ENCODE data around the gene SOX13.

SOX13 gene

GRCh38 chr1:204065174-204065985 lies 7.5 kb upstream of the SOX13 start:
- DNase-seq = no peak

DNA sequence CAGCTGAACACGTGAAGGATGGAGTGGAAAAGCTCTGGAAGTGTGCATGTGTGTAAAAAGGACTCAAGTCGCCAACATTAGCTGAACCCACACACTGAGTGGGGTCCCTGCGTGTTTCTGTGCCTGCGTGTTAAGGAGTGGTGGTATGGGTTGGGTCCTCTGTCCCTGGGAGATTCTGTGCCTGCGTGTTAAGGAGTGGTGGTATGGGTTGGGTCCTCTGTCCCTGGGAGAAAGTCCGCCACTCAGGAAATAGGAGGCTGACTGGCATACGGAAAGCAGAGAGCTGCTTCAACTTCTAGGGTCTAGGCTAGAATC lies 7.0 kb upstream of the SOX13 start:
- no peak for DNase-seq

- DNase-seq = no peak
These were observed 5.0 kb upstream of the SOX13 start for GRCh38 chr1:204067935-204068334.

DNA sequence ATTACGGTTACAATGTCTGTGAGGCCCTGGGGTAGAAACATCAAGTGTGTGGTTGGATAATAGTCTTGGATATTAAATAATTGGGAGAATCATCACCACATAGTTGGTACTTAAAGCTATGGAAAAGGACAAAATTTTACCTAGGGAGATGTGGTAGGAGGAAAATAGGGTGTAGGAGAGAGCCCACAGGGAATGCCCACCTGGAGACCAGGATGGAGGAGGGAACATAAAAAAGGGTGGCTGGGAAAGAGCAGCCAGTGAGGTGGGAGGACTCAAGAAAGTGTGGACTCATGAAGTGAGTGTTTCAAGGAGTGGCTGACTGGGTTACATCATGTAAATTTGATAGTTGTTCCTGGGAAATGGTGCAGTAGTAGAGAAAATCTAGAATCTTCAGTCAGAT lies 3.0 kb upstream of the SOX13 start:
- no peak for DNase-seq

- no peak for DNase-seq
These were observed 2.0 kb upstream of the SOX13 start for GRCh38 chr1:204070895-204071294.

- no peak for DNase-seq
These were observed 940 bp downstream of the SOX13 start for GRCh38 chr1:204073837-204074273.

- no peak for DNase-seq
These were observed 1.6 kb downstream of the SOX13 start for GRCh38 chr1:204074274-204075138.

- DNase-seq = no peak
These were observed 2.2 kb downstream of the SOX13 start for GRCh38 chr1:204075139-204075521.

GRCh38 chr1:204075890-204076846 lies 3.3 kb downstream of the SOX13 start:
- no peak for DNase-seq

GRCh38 chr1:204076891-204077290 lies 4.0 kb downstream of the SOX13 start:
- no peak for DNase-seq

DNA sequence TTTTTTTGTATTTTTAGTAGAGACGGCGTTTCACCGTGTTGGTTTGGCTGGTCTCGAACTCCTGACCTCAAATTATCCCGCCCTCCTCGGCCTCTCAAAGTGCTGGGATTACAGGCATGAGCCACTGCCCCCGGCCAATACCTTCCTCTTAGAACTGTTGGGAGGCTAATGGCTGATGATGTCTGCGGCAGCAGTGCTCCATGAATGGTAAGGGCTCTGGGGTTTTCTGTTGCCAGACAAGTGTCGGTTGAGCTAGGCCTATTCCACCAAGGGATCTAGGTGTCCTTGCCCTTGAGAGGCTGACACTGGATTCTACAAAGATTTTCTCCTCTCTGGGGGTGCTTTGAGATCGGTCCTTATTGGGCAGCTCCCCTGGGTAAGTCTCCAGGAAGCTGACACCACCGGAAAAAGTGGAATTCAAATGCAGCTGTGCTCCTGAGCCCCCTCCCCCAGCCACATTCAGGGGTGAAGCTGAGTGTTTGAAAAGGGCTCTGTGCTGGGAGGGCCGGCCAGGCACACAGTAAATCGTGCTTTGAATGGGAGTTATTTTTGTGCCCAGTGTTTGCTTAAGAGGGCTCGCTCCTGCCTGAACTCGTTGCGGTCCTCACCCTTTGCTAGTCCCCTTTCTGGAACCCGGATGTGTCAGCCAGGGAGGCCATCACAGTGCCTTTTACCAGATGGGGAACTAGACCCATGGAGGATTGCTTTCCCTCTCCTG lies 5.2 kb downstream of the SOX13 start:
- no peak for DNase-seq

DNA sequence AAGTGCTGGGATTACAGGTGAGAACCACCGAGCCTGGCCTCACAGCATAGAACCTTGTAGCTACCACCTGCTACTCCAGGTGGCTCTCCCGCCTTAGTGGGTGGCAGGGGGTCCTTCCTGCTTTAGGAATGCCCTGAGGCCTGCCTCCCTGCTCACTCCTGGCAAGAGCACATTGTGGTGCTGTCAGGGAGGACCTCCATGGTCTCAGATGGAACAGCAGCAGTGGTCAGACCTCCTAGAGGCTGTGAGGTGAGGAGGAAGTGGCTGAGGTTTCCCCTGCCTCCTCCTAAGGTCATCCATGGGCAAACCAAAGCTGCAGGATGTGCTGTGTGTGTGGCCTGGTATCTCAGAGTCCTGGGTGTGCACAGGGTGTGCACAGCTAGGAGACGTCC lies 6.7 kb downstream of the SOX13 start:
- no peak for DNase-seq

DNA sequence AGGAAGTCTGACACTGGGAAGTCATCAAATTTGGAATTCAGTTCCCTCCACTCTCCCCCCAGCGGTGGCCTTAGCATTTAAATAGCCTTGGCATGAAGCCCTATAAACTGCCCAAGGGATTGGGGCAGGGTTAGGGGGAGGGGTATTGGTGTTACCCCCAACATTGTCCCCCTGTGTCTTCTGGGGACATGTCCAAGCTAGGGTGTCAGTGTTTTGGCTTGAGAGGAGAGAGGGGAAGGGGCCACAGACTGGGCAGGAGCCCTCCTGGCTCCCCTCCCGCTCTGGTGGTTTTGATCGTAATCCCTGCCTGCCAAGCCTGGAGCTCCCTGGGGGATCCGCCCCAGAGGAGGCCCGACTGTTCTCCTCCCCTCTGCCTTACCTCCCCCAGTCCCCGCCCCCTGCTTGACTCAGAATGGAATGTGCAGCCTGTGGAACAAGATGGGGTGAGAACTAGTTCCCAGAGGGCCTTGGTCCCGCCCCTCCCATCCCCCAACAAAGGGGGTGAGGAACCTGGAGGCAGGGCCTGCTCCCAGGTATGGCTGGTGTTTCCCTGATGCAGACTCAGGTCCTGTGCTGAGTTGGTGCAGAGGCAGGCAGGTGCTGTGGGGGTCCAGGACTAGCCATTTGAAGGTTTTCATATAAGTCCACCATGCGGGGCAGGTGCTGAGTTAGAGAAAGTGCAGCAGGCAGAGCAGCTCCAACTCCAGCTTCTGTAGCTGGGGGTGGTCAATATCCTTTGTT lies 7.4 kb downstream of the SOX13 start:
- no peak for DNase-seq

DNA sequence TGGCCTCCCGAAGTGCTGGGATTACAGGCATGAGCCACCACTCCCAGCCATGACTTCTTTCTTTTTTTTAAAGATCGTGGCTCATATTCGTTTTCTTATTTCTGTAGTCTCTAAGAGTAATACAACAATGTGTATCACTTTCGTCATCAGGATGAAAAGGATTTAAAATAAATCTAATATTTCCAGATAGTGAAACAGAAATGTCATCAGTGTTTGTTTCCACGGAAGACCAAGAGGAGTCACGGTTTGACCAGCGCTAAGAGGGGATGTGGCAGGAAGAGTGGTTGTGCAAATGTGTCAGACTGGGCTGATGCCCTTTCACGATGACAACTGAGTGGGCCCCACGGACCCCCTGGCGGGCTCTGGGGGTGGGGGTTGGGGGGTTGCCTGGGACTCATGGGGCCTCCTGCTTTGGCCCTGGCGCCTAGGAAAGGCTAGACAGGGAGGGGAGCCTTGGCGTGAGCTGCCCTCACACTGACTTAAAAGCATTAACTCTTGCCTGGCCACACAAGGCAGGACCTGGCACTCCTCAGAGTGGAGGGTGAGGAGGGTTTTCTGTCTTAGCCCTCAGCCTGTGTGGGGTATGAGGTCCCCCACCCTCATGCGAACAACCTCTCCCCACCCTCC lies 8.4 kb downstream of the SOX13 start:
- no peak for DNase-seq

GRCh38 chr1:204081791-204082513 lies 9.0 kb downstream of the SOX13 start:
- DNase-seq = no peak

DNA sequence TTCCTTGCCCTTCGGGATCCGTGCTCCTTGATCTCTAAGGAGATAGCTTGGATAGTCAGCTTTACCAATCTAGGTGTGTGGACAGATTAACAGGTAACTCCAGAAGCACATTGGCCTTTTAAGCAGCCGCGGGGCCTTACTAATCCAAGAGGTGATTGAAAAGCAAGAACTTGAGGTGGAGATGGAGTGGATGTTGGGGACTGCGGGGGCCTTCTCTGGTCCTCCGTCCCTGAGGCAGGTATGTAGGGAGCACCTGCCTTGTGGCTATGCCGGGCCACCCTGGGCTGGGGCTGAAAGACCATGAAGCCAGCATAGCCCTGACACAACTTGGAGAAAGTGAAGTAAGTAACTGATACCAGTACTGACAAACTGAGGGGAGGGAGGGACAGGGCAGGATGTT lies 10.6 kb downstream of the SOX13 start:
- DNase-seq = no peak

GRCh38 chr1:204084247-204084772 lies 11.4 kb downstream of the SOX13 start:
- DNase-seq = no peak

DNA sequence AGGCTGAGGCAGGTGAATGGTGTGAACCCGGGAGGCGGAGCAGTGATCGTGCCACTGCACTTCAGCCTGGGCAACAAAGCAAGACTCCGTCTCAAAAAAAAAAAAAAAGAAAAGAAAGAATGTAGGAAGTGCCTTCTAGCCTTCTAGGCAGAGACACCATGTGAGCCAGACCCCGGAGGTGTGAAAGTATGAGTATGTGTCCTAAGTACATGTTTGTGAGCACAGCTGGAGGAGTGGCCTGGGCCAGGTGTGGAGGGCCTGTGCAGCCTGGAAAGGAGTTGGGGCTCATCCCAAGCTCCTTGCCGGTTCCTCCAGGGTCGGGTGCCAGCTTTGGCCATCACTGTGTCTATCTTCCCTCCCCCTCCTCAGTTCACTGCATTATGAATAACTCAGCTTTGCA lies 13.0 kb downstream of the SOX13 start:
- no peak for DNase-seq

DNA sequence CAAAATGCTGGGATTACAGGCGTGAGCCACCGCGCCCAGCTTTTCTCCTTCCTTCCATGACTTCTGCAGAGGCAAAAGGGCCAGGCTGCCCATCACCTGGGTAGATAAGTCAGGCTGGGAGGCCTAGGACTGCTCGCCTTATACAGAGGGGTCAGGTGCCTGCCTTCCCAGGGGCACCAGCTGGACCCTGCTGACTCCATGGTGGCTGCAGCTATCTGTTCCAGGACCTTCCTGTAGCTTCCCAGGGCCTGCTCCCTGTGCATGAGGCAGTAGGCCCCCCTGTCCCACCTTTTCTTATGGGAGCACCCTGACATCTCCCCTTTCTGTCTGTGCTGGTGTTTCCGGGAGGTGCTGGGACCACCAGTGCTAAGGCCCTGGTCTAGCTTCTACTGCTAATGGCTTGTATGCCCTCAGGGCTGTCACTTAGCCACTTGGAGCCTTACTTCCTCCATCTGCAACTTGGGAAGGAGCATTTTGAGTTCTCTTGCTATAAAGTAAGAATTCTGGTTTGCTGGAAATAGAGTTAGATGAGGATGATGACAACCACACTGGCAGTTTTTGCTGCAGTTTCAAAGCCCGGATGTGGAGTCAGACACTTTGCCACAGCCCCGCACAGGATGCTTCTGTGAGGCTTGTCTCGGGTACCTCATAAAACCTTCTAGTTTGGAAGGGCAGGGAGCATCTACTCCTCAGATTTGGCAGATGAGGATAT lies 14.4 kb downstream of the SOX13 start:
- DNase-seq = no peak

Data from T-helper 9 cell (primary cell).